Stimulated activated CD4-positive, alpha-beta T cell treated with anti-CD3 and anti-CD28 coated beads, Interleukin-15, amount 100 ng/mL, for 48 hours (primary cell): ENCODE data around the gene APRT.
"Not testable (repeated sequence)": the region's sequence is repeated elsewhere in the genome, so short reads cannot be mapped to it uniquely, and the experiment has no call there.

Source experiments
- DNase-seq, 2 donors: peaks; one replicate each; pipeline ENCODE4 v3.0.0-alpha.2; 2020; ENCODE audit warnings: low read depth in 2 of 2

The APRT gene

DNA sequence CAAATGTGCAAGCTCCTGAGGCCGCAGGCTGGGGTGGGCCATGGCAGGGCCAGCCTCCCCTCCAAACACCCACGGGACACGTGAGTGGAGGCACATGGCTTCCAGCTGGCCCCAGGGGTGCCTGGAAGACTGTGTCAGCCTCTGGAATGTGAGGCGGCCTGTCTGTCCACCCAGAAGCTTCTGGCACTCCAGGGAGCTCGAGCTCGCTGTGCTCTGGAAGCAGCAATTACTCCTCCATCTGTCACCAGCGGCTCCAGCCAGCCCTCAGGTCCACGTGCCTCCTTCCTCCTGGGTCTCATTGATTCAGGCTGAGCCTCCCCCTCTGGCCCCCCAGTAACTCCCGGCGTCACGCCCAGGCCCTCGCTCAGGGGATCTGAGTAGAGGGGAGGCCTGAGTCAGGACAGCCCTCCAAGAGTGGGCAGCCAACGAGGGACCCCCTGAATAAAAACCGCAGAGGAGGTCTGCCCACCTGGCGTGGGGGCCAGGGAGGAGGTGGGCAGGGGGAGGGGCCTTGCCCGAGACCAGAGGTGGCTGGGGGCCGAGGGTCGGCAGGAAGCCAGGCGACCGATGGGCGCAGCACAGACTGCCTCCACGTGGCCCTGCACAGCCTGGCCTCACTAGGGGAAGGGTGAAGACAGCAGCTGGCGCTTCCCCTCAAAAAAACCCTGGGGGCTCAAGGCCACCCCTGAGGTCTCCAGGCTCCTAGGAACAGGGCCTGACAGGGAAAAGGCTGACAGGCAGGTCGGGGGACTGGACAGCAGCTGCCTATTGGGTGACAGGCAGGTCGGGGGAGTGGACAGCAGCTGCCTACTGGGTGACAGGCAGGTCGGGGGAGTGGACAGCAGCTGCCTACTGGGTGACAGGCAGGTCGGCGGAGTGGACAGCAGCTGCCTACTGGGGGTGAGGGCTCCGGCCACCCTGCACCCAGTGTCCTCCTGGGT, 38.6 kb downstream of the APRT start:
- no peak for DNase-seq

DNA sequence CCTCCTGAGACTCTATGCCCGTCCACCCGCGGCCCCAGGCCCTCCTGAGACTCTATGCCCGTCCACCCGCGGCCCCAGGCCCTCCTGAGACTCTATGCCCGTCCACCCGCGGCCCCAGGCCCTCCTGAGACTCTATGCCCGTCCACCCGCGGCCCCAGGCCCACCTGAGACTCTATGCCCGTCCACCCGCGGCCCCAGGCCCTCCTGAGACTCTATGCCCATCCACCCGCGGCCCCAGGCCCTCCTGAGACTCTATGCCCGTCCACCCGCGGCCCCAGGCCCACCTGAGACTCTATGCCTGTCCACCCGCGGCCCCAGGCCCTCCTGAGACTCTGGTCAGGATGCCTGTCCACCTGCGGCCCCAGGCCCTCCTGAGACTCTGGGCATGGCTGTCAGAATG, 39.9 kb downstream of the APRT start:
- DNase-seq, result not testable (repeated sequence)

DNA sequence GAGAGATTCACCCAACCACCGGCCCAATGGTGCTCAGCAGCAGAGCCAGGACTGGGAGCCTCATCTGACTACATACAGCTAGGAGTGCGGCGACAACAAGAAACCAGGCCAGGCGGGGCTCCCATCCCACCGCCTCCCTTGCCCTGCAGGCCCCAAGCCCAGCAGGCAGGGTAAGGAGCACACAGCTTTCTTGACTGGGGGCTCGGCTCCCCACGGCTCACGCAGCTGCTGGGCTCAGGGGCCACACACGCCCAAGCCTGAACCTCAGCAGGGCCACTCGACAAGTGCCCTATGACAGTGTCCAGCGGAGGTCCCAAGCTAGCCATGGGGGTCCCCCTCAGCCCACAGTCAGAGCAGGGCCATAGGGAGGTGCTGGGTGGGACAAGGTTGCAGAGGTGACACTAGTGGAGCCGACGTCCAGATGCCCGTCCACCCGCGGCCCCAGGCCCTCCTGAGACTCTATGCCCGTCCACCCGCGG, 40.4 kb downstream of the APRT start:
- no peak for DNase-seq

DNA sequence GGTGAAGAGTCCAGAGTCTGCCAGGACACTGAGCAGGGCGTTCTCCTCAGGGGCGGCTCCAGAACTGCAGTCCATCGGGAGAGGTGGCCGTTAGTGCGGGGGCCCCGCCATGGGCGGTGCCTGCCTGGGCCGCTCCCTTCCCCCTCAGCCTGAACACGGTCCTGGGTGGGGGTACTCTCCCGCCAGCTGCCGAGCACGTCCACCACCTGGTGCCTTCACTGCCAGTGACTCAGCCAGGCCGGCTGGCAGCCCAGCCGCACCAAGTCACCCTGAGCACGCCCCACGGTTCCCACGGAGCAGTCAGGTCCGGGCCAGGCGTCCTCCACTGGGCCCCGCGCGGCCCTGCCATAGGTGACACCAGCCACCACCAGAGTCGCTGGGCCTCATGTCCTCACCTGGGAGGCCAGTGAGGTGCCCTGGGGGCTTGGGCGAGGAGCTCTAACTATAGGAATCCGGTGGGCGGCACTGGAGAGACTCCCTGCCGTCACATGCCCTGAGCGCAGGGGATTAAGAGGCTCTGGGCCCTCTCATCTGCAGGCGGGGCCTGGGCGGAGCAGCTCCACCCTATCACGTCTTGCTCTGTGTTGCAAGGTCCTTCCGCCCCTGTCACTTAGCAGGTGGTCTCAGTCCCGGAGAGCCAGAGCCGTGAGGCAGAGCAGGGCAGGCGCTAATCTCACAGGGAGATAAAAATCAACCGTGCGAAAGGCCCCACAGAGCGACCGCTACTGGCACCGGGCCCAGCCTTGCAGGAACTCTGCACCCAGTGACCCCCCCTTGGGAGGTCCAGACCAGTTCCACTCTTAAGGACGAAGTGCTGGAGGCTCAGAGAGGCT, 41.1 kb downstream of the APRT start:
- no peak for DNase-seq

DNA sequence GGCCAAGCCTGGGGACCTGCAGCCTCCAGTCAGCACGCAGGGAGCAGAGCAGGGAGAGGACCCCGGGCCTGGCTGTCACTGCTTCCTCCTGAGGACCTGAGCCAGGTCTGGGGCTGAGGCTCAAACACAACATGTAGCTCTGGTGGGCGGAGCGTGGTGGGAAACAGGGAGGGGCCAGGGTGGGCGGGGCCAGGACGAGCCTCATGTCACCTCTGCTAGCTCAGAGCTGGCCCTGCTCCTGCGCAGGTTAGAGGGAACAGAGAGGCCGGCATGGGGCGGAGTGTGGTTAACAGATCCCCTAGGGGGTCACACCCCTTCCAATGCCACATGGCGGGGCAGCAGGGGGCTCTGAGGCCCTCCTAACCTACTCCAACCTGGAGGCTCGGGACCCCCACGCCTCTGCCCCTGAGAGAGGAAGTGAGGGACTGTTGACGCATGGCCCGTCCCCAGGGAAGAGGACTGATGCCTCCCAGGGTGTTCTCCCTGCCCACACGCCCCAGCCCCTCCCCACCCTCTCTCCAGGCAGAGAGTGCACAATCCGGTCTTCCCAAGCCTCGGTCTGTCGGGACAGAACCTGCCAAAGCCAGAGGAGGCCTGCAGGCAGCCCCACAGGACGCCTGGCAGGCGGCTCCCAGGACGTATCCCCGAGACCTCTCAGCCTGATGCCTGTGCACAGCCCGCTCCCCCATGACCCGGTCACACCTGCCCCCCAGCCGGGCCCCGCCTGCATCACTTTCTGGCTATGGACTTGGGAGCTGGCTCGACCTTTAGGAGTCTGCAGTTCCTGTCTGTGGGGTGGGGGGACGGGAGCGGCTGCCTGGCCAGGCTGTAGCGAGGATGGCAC, 41.9 kb downstream of the APRT start:
- DNase-seq, result no peak

DNA sequence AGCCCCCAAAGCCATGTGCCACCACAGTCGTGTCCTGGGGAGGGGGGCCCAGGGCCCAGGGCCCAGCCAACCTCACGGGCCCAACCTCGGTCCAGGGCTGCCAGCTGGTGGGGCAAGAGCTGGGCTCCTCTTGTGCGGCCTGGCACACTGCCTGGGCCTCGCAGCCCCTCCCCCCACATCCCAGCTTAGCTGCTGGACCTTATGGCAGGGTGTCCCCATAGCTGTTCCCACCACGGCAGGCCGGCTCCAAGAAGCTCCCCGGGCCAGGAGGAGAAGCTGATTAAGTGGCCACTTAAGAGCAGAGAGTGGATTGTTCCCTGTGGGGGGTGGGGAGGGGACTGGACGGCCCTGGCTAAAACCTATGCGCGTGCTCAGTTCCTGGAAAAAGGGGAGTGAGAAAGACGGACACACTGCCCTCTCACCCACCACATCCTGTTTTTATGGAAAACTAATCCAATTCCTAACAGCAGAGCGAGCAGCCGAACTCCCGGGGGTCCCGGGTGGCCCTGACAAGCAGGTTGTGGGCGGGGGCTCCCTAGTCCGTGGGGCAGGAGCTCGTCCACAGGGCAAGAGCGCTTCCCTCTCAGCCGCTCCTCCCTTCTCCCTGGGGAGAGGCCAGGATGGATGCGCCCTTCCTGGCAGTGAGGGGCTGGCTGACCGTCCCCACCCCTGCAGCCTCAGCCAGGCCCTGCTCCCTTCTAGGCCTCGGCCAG, 43.5 kb downstream of the APRT start:
- DNase-seq, result no peak

DNA sequence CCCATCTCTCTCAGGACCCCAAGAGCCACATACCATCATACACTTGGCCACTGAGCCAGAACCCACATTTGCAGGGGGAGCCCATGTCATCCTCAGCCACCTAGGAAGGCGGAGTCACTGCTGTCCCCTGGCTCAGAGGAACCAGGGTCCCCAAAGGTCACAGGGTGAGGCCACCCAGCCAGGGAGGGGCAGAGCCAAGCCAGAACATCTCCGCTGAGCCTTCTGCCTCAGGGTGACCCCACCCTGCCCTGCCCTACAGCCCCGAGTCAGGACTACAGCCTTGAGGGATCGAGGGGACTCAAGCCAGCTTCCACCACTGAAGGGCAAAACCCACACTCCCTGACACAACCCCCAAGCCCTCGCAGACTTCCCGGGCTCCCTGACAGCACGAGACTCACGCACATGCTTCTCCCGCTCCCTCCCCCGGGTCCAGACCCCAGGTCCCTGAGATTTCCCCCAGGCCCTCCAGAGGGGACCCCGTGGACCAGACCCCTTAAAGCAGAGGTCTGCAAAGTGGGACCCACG, 44.1 kb downstream of the APRT start:
- no peak for DNase-seq

DNA sequence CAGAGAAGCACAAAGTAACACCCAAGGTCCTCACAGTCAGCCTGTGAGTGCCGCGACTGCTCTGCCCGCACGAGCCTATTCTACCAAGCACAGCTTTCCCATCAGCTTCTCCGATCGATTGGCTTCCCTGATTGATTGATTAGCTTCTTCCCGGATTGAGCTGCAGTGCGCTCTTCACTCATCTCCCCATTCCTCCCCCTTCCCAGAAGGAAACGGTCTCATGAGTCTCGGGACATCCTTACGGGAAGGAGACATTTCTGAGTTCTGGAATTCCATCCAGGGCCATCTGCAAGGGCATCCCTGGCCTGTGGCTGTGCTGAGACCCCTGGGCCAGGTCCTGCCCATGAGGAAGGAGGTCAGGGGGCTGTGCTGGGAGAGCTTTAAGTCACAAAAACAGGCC, 44.8 kb downstream of the APRT start:
- DNase-seq, result no peak

DNA sequence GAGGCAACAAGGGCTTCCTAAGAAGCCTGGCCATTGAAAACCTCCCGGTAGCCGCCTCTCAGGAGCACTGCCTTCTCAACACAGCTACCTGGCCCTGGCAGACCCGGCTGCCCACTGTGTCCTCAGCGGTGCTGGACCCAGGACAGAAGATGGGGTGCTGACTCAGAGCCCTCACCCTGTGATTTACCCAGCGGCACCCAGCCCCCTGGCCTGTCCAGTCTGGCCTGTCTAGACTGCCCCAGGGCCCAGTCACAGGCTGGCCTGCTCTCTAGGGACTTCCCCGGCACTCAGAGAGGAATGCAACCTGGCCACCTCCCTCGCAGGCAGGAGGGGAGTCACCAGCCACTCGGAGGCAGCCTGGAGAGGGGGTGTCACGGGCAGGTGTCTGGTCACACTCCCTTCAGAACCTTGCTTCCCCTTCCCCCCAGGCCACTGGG, 46.8 kb downstream of the APRT start:
- DNase-seq, result no peak

DNA sequence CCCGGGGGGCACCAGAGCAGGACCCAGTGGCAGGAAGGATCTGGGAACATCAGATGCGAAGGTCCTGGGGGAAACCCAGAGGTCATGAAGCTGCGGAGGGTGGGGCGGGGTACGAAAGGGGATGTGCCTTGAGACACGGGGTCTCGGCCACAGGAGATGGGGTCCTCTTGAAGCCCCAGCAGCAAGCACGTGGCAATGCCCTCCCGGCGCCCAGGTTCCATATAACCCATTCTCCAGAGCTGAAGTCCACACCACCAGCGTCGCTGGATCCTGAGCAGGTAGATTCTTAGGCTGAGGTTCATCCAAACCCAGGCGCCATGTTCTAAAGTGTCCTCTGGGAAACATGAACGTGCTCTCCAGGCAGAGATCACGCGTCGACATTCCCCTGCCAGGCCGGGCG, 47.6 kb downstream of the APRT start:
- no peak for DNase-seq

DNA sequence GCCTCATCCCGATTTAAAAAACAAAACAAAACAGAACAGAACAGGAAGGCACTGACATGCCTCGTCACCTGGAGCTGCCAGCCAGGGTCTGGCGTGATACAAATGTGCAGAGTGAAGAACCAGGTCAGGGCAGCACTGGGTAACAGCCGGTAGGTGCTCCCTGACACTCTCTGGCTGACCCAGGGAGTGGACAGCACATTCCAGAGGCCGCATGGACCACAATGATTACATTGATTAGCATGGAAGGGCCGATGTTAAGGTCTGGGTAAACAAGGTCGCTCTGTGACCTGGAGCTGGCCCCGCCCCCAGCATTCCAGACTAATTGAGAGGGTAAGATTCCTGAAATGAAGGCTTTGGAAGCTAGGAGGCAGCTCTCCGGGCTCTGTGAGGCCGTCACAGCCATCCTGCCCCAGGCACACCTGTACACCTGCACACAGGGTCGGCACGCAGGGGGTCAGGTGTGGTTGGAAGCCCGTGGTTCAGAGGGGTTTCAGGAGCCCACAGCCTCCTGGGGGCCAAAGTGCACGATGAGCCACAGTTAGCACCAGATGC, 48.1 kb downstream of the APRT start:
- no peak for DNase-seq

DNA sequence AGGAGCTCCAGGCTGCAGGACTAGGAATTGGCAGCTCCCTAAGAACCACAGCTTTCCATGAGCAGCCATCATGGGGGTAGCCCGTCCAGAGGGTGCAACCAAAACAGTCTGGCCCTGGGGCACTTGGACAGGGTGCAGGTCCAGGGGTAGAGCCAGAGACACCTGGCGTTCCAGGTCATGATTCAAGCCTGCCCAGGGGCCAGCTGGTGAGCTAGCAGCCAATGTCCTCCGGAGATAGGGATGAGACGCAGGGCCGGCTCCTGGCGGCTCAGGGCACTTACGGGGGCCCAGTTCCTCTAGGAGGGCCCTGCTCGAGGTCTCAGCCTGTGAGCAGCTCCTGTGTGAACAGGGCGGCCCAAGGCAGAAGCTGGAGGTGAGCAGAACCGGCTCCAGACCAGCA, 48.8 kb downstream of the APRT start:
- DNase-seq, result no peak

DNA sequence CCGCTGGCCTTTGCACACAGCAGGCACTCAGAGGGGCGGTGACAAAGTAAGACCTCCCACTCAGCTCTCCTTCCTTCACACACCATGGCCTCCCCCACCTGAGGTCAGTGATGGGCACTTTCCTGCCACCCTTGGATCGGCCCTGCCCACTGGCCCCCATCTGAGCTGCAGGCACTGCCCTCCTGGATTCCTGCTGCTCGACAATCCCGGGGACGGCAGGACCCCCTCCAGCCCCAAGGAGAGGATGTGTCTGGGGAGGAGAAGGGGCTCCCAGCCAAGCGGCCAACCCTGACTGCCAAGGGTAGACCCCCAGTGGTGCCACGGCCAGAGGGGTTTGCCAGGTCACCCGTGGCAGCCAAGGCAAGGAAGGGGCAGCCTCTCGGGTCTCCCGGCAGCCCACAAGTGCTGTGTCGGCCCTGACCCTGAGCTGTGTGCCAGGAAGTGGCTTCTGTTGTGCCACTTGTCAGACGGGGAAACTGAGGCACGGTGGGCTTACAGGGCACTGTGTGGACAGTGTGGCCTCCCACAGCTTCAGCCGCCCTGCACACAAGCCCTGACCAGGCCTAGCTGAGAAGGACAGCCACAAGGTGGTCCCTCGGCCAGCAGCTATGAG, 49.4 kb downstream of the APRT start:
- DNase-seq, result no peak

DNA sequence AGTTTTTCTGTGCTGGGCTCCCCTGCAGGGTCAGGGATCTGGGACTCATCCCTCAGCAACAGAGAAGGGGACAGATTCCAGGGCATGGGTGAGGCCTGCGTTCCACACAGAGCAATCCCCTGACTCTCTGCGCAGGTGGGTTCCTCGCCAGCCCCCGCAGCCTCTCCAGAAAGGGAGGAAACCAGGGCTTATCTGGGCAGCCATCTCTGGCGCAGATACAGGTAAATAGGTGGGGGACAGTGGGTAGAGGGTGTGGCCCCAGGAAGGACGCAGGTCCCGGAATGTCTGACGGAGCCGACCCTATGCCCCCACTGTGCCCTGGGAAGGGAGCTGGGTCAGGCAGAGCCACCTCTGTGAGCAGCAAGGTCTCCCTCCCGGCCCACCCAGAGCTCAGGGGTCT, 49.9 kb downstream of the APRT start:
- DNase-seq, result no peak

DNA sequence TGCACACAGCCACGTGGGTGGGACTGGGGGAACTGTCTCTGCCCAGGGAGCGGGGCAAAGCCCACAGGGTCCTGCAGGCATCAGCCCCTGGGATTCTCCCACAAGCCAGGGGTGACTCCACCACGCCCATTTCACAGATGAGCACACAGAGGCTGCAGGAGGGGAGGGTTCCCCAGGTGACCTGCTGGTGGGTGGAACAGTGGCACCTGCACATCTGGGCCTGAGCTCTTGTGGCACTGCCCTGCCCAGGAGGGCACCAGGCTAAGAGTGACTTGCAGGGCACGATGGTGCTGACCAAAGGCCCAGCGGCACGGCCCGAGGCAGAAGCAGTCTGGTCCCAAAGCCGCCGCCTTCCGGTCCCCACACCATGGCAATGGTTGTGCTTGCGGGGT, 50.6 kb downstream of the APRT start:
- DNase-seq, result no peak

DNA sequence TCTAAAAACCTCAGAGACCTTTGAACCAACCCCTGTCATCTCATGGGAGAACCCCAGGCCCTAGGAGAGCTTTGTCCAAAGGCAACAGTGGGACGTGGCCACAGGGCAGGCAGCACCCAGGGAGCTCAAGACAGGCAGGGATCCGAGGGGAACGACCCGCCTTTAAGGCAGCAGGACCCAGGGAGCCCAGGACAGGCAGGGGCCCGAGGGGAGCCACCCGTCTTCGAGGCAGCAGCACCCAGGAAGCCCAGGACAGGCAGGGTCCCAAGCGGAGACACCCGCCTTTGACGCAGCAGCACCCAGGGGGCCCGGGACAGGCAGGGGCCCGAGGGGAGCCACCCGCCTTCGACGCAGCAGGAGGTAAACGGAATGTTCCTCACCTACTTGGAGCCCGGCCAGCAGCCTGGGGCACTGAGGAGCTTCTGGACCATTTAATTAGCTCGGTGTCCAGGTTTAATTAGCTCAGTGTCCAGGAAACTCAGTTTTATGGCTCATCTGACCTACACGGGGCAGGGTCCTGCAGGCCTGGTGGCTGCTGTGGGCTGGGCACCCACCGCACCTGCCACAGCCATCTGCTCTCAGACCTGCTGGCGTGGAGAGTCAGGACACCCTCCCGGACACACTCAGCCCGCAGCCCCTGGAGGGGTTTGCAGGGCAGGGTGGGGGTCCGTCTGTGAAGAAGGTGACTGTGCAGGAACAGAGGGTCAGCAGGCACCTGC, 51.1 kb downstream of the APRT start:
- DNase-seq, result no peak

DNA sequence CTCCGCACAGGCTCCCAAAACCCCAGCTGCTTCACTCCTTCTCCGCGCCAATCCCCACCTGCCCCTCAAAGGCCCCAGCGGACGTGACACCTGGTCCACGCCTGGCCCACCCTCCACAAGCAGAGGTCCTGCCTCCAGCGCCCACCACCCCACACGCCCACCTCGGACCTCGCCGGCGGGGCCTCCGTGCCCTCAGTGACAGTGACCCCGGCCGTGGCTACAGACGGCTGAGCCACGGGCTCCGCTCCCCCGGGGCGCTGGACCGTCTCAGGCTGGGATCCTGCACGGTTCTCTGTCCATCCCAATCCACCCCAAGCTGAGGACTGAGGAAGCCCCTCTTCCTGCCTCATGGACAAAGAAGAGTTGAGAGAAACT, 51.8 kb downstream of the APRT start:
- no peak for DNase-seq
